Activated CD8-positive, alpha-beta T cell treated with anti-CD3 and anti-CD28 coated beads for 36 hours (primary cell): ENCODE measurements around the gene KNG1. TPM values are rescaled to one million over a fixed set of nuclear protein-coding genes. Genes with fewer than 3 reads are reported as not detected.

Experiments
- ATAC-seq: fragments of 200-7000 bp; cut with Tn5 transposase; one replicate; pipeline ENCODE4 v1.10.0; 2021; ENCODE audit warnings: mild to moderate bottlenecking, moderate library complexity
- CTCF ChIA-PET: fragments of 350-600 bp; sonication (Branson Sonifier 250); formaldehyde crosslinking; loops from one replicate; lab custom pipeline; 2021; ENCODE audit warnings: antibody characterized with exemption; lab: Charles Lee
- POLR2A ChIA-PET: fragments of 350-600 bp; sonication (Branson Sonifier 250); formaldehyde crosslinking; loops from one replicate; lab custom pipeline; 2021; ENCODE audit warnings: antibody characterized with exemption; lab: Charles Lee
- DNase-seq: peaks from one replicate; pipeline ENCODE4 v3.0.0-alpha.2; 2020
- H3K27ac Mint-ChIP-seq: one replicate; pipeline ENCODE4 v1.8.0; 2021; ENCODE audit warnings: mild to moderate bottlenecking, mixed read lengths
- H3K27me3 Mint-ChIP-seq: one replicate; pipeline ENCODE4 v1.8.0; 2021; ENCODE audit warnings: mixed read lengths
- H3K36me3 Mint-ChIP-seq: one replicate; pipeline ENCODE4 v1.8.0; 2021; ENCODE audit warnings: low read depth, mixed read lengths
- H3K4me1 Mint-ChIP-seq: one replicate; pipeline ENCODE4 v1.8.0; 2021; ENCODE audit warnings: low read depth, mixed read lengths
- H3K4me3 Mint-ChIP-seq: one replicate; pipeline ENCODE4 v1.8.0; 2021; ENCODE audit warnings: mild to moderate bottlenecking, moderate library complexity, mixed read lengths
- H3K9me3 Mint-ChIP-seq: one replicate; pipeline ENCODE4 v1.8.0; 2021; ENCODE audit warnings: mixed read lengths
- CTCF ChIP-seq: fragments of 200-600 bp; IDR thresholded peaks from one replicate; pipeline ENCODE4 v1.8.0; 2022; ENCODE audit warnings: antibody characterized with exemption, mild to moderate bottlenecking
- intact Hi-C: fragments of 100-400 bp; cut with micrococcal nuclease; formaldehyde crosslinking; loops from one replicate; pipeline ENCODE4 v1.10.0; 2022
- total RNA-seq, 2 experiments: library from RNA; stranded (reverse); gene quantifications; one replicate each; pipeline ENCODE4 v1.2.3, GENCODE V29; 2021

The KNG1 gene
- total RNA-seq, 2 experiments from 2014 or later, result not detected

GRCh38 chr3:186785495-186786018, 68.4 kb downstream of the KNG1 start:
- DNase-seq (no peak), ATAC-seq (no peak)
- intact Hi-C loops, result loop anchor here (5.0 kb wide), 1 partner anchor 848 kb away; the partner anchor contains the start of gene TRA2B
- peak overlapping the region; percentile 99 for H3K27ac Mint-ChIP-seq
- peaks cover 43% of the 10 kb centered on the region for H3K4me1 Mint-ChIP-seq
- H3K9me3 Mint-ChIP-seq, result no peaks in the 10 kb centered on the region
- no peaks in the 10 kb centered on the region for H3K27me3 Mint-ChIP-seq
- TF ChIP-seq CTCF, result no peak
- peak overlapping the region; percentile 97 for H3K4me3 Mint-ChIP-seq
- ChIA-PET CTCF (interaction anchor here (0.9 to 1.5 kb wide), 5 partner anchors 17 to 171 kb away, joined by 3 to 4 read pairs (median 3); partner anchors contain the start of gene RFC4), POLR2A (interaction anchor here (1.2 to 6.2 kb wide), 13 partner anchors 13 to 853 kb away, joined by 3 to 206 read pairs (median 65); partner anchors contain the start of genes AHSG, DNAJB11, RFC4 and TBCCD1)
- peaks cover 68% of the 10 kb centered on the region for H3K36me3 Mint-ChIP-seq

GRCh38 chr3:186786922-186787321, 69.8 kb downstream of the KNG1 start:
- H3K27ac Mint-ChIP-seq, result peak overlapping the region; percentile 65
- peaks cover 45% of the 10 kb centered on the region for H3K4me1 Mint-ChIP-seq
- H3K36me3 Mint-ChIP-seq, result peaks cover 75% of the 10 kb centered on the region
- H3K27me3 Mint-ChIP-seq, result no peaks in the 10 kb centered on the region
- TF ChIP-seq CTCF, result no peak
- DNase-seq (no peak), ATAC-seq (no peak)
- intact Hi-C loops, result loop anchor here (5.0 kb wide), 1 partner anchor 850 kb away; the partner anchor contains the start of gene TRA2B
- peak overlapping the region; percentile 97 for H3K4me3 Mint-ChIP-seq
- H3K9me3 Mint-ChIP-seq, result no peaks in the 10 kb centered on the region
- ChIA-PET POLR2A (interaction anchor here (2.4 to 4.3 kb wide), 6 partner anchors 11 to 855 kb away, joined by 8 to 80 read pairs (median 18); partner anchors contain the start of gene RFC4), CTCF (no interaction called here)

DNA sequence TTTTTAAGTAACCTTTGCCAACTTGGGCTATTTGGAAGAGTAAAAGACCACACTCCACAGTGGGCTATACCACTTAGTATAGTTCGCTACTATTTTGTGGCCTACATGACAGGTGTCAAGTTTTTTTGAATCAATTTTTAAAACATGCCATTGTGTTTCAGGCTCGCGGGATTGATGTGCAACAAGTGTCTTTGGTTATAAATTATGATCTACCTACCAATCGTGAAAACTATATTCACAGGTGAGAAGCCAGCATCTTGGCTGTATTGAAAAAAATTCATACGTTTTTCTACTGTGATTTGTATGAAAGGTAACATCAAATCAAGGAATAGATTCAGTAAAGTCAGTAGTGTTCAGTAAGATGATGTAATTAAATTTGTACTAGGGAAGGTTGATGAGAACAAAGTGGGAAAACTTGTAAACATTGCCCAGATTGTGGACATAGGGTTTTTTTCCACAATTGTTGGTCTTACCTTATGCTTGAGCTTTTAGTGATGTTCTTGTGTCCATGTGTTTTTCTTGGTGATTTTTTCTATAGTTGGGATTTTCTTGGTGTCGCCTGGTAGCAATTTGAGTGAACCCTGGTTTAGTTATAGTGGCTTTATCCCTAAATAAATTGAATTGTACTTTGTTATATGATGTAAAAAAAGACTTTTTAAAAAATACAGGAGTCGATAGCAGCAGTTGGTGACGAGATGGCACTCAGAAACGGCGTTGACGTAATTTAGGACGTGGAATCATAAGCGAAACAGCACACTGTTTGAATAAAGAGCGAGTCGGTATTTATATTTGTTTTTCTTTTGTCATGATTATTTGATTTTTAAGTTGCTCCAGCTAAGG, 70.7 kb downstream of the KNG1 start:
- POLR2A ChIA-PET, result interaction anchor here (1.0 to 4.3 kb wide), 9 partner anchors 10 to 856 kb away, joined by 3 to 80 read pairs (median 12); partner anchors contain the start of genes RFC4, TBCCD1 and TRA2B
- Mint-ChIP-seq H3K4me1 (peaks cover 41% of the 10 kb centered on the region), H3K36me3 (peaks cover 75% of the 10 kb centered on the region), H3K9me3 (no peaks in the 10 kb centered on the region), H3K27me3 (no peaks in the 10 kb centered on the region), H3K27ac (peak overlapping the region; percentile 65), H3K4me3 (peak overlapping the region; percentile 97)
- intact Hi-C loops, result loop anchor here (5.0 kb wide), 1 partner anchor 851 kb away; the partner anchor contains the start of gene TRA2B
- ATAC-seq, result no peak
- no peak for TF ChIP-seq CTCF
- CTCF ChIA-PET, result interaction anchor here (1.5 kb wide), 1 partner anchor 171 kb away, joined by 3 read pairs; no protein-coding TSS in a partner anchor
- DNase-seq, result no peak

- ChIA-PET CTCF (interaction anchor here (1.5 kb wide), 1 partner anchor 172 kb away, joined by 3 read pairs; no protein-coding TSS in a partner anchor), POLR2A (interaction anchor here (1.0 to 4.3 kb wide), 12 partner anchors 8 to 857 kb away, joined by 3 to 80 read pairs (median 8); partner anchors contain the start of genes RFC4, TBCCD1 and TRA2B)
- ATAC-seq (no peak), DNase-seq (no peak)
- peaks cover 74% of the 10 kb centered on the region for H3K36me3 Mint-ChIP-seq
- no peaks in the 10 kb centered on the region for H3K9me3 Mint-ChIP-seq
- intact Hi-C loops, result loop anchor here (5.0 kb wide), 1 partner anchor 851 kb away; the partner anchor contains the start of gene TRA2B
- peak overlapping the region; percentile 97 for H3K4me3 Mint-ChIP-seq
- no peak for TF ChIP-seq CTCF
- peak overlapping the region; percentile 65 for H3K27ac Mint-ChIP-seq
- H3K27me3 Mint-ChIP-seq, result no peaks in the 10 kb centered on the region
- H3K4me1 Mint-ChIP-seq, result peaks cover 41% of the 10 kb centered on the region
These were observed 71.6 kb downstream of the KNG1 start for GRCh38 chr3:186788482-186789370.
